Keratinocyte (primary cell): ENCODE data around the gene TXNDC17. TPM values are rescaled to one million over a fixed set of nuclear protein-coding genes. Genes with fewer than 3 reads are reported as not detected.
"Not testable (repeated sequence)": the region's sequence is repeated elsewhere in the genome, so short reads cannot be mapped to it uniquely, and the experiment has no call there.

Source experiments
- DNase-seq: peaks from one replicate; pipeline ENCODE4 v3.0.0-alpha.2; 2011; ENCODE audit warnings: low read depth, missing footprints, low spot score
- FAIRE-seq: peaks from 2 replicates; lab custom pipeline; 2011; peaks lifted over from hg19 to GRCh38; lab: Jason Lieb, UNC
- H2AFZ ChIP-seq: 2 replicates; pipeline ENCODE4 v1.6.0; 2012; ENCODE audit warnings: low read length, control low read depth, inconsistent platforms; ENCODE audit not compliant: control insufficient read depth
- H3K27ac ChIP-seq: 2 replicates; pipeline ENCODE4 v1.5.1; 2011; ENCODE audit warnings: low read length; ENCODE audit not compliant: control insufficient read depth, insufficient read depth
- H3K27me3 ChIP-seq: 3 replicates; pipeline ENCODE4 v1.6.0; 2011; ENCODE audit warnings: low read length; ENCODE audit not compliant: control insufficient read depth, insufficient read depth; ENCODE audit errors: extremely low read depth
- H3K36me3 ChIP-seq, 2 experiments: 2 replicates in 1 of 2; 3 replicates in 1 of 2; pipeline ENCODE4 v1.5.1; 2011; ENCODE audit warnings: low read length in 2 of 2, mild to moderate bottlenecking in 1 of 2; ENCODE audit not compliant: control insufficient read depth in 2 of 2, insufficient read depth in 2 of 2; ENCODE audit errors: extremely low read depth in 1 of 2
- H3K4me1 ChIP-seq: 3 replicates; pipeline ENCODE4 v1.5.1; 2011; ENCODE audit warnings: low read length; ENCODE audit not compliant: control insufficient read depth, insufficient read depth; ENCODE audit errors: extremely low read depth
- H3K4me2 ChIP-seq: 3 replicates; pipeline ENCODE4 v1.6.0; 2011; ENCODE audit warnings: low read depth, low read length; ENCODE audit not compliant: control insufficient read depth, insufficient read depth; ENCODE audit errors: extremely low read depth
- H3K4me3 ChIP-seq, 3 experiments: fragments of 200-600 bp in 1 of 3; sonication (generic) in 1 of 3; 2 replicates in 2 of 3; 3 replicates in 1 of 3; pipeline ENCODE4 v1.5.1; 2011 to 2016; ENCODE audit warnings: low read length in 3 of 3, mild to moderate bottlenecking in 3 of 3, control low read depth in 2 of 3, inconsistent platforms in 1 of 3, low read depth in 1 of 3, mixed read lengths in 1 of 3, mixed run types in 1 of 3, moderate library complexity in 1 of 3; ENCODE audit not compliant: control insufficient read depth in 2 of 3, insufficient read depth in 2 of 3; ENCODE audit errors: extremely low read depth in 1 of 3
- H3K79me2 ChIP-seq: 2 replicates; pipeline ENCODE4 v1.6.0; 2012; ENCODE audit warnings: low read length; ENCODE audit not compliant: control insufficient read depth, insufficient read depth
- H3K9ac ChIP-seq: 3 replicates; pipeline ENCODE4 v1.6.0; 2011; ENCODE audit warnings: low read length; ENCODE audit not compliant: control insufficient read depth, insufficient read depth; ENCODE audit errors: extremely low read depth
- H3K9me1 ChIP-seq: 3 replicates; pipeline ENCODE4 v1.6.0; 2011; ENCODE audit warnings: low read length; ENCODE audit not compliant: control insufficient read depth, insufficient read depth; ENCODE audit errors: extremely low read depth
- H3K9me3 ChIP-seq: 2 replicates; pipeline ENCODE4 v1.5.1; 2012; ENCODE audit warnings: low read depth, low read length; ENCODE audit not compliant: control insufficient read depth
- H4K20me1 ChIP-seq: 3 replicates; pipeline ENCODE4 v1.6.0; 2011; ENCODE audit warnings: low read length; ENCODE audit not compliant: control insufficient read depth, insufficient read depth; ENCODE audit errors: extremely low read depth
- CTCF ChIP-seq, 3 experiments: IDR thresholded peaks in 1 of 3; conservative IDR thresholded peaks in 1 of 3; optimal IDR thresholded peaks in 1 of 3; 2 replicates in 2 of 3; 3 replicates in 1 of 3; pipeline versions ENCODE3 to v1.5.1; 2011; ENCODE audit warnings: low read length in 3 of 3, mild to moderate bottlenecking in 3 of 3, moderate library complexity in 2 of 3, control low read depth in 1 of 3, inconsistent platforms in 1 of 3; ENCODE audit not compliant: insufficient read depth in 2 of 3; ENCODE audit errors: extremely low read depth in 1 of 3
- EZH2 ChIP-seq: IDR thresholded peaks from one replicate; pipeline ENCODE4 v1.6.1; 2012; ENCODE audit warnings: inconsistent platforms, mild to moderate bottlenecking, low read length, moderate library complexity
- dilution Hi-C: fragments of 300-500 bp; cut with MboI; formaldehyde crosslinking; loops from one replicate; pipeline ENCODE4 v1.7.0; 2020; ENCODE audit warnings: low sequenced_read_pairs; ENCODE audit not compliant: extremely low pct_ligation_motif_present
- polyA plus RNA-seq, 5 experiments: library from polyadenylated mRNA; depleted of rRNA in 3 of 5; stranded (reverse) in 3 of 5; stranded (forward) in 1 of 5; unstranded in 1 of 5; fragments of >200 nt; gene quantifications; 1 replicate in 1 of 5; 2 replicates in 3 of 5; 3 replicates in 1 of 5; pipeline versions ENCODE4 v1.2.1 to v1.2.3, GENCODE V29; 2011 to 2012; ENCODE audit warnings: missing spikeins in 2 of 5, low read depth in 1 of 5, low replicate concordance in 1 of 5

Gene TXNDC17
- polyA plus RNA-seq, 1 donor (not counting 4 experiments of a cell fraction or from before 2014, with no cell fraction given) = 1,215 TPM

- peaks cover 18 to 20% of the 10 kb centered on the region in 2 experiments for H3K36me3 ChIP-seq
- H3K9me3 ChIP-seq = no peaks in the 10 kb centered on the region
- DNase-seq (no peak), FAIRE-seq (no peak)
- TF ChIP-seq CTCF (optimal IDR thresholded peaks at IDR 0.05 in 1 of 3, IDR thresholded peaks at IDR 0.05 in 1 of 3, conservative IDR thresholded peaks at IDR 0.05 in 1 of 3; ENCODE audit: extremely low read depth in 1 of 3, insufficient read depth in 2 of 3, low read length in 3 of 3) (no peak), EZH2 (no peak)
- H4K20me1 ChIP-seq = no peaks in the 10 kb centered on the region
- peak overlapping the region; percentile 49 for H3K4me2 ChIP-seq
- peaks cover 19% of the 10 kb centered on the region for H3K4me1 ChIP-seq
- H3K9ac ChIP-seq = peak overlapping the region; percentile 4
- H2AFZ ChIP-seq = no peak overlapping the region
- peak overlapping the region; percentile 53 for H3K27ac ChIP-seq
- no peaks in the 10 kb centered on the region for H3K79me2 ChIP-seq
- H3K27me3 ChIP-seq = no peaks in the 10 kb centered on the region
- dilution Hi-C loops = no loop called here
- no peaks in the 10 kb centered on the region for H3K9me1 ChIP-seq
- no peak overlapping the region for H3K4me3 ChIP-seq
Measured at GRCh38 chr17:6592173-6592572, 48.7 kb upstream of the TXNDC17 start.

- H3K4me1 ChIP-seq = peaks cover 19% of the 10 kb centered on the region
- H3K9me3 ChIP-seq, H3K27me3 ChIP-seq, H3K9ac ChIP-seq, FAIRE-seq, H3K4me3 ChIP-seq, H3K27ac ChIP-seq, H3K79me2 ChIP-seq, H3K4me2 ChIP-seq, H2AFZ ChIP-seq, dilution Hi-C loops, H4K20me1 ChIP-seq, DNase-seq, H3K9me1 ChIP-seq: not testable (repeated sequence)
- peaks cover 15 to 22% of the 10 kb centered on the region in 2 experiments for H3K36me3 ChIP-seq
Measured at GRCh38 chr17:6593371-6593770, 47.5 kb upstream of the TXNDC17 start.

GRCh38 chr17:6596081-6596480 lies 44.8 kb upstream of the TXNDC17 start:
- Histone ChIP-seq H2AFZ (no peak overlapping the region), H3K27ac (no peak overlapping the region), H3K4me3 (no peak overlapping the region), H3K27me3 (no peaks in the 10 kb centered on the region), H3K36me3 (peaks cover 6 to 25% of the 10 kb centered on the region in 2 experiments), H3K4me1 (peaks cover 16% of the 10 kb centered on the region), H3K79me2 (no peaks in the 10 kb centered on the region), H3K9me1 (no peaks in the 10 kb centered on the region), H3K9ac (no peak overlapping the region), H3K4me2 (no peak overlapping the region), H3K9me3 (no peaks in the 10 kb centered on the region), H4K20me1 (no peaks in the 10 kb centered on the region)
- no peak for DNase-seq
- TF ChIP-seq EZH2 (no peak), CTCF (optimal IDR thresholded peaks at IDR 0.05 in 1 of 3, IDR thresholded peaks at IDR 0.05 in 1 of 3, conservative IDR thresholded peaks at IDR 0.05 in 1 of 3; ENCODE audit: extremely low read depth in 1 of 3, insufficient read depth in 2 of 3, low read length in 3 of 3) (no peak)
- dilution Hi-C loops = no loop called here
- FAIRE-seq = no peak
